Measurements from ENCODE around the gene PAMR1.

- TF ChIP-seq EZH2 (IDR thresholded peaks at IDR 0.05; ENCODE audit: borderline replicate concordance, low read depth, low read length, severe bottlenecking) = no peak
- TF ChIP-seq CTCF (IDR thresholded peaks at IDR 0.05; ENCODE audit: extremely low read depth in 1 of 2, insufficient read depth in 1 of 2, low read depth in 1 of 2, low read length in 2 of 2) = no peak
- no peak for TF ChIP-seq POLR2AphosphoS5 (IDR thresholded peaks at IDR 0.05; ENCODE audit: insufficient read depth, low read depth, low read length)
- TF ChIP-seq MAX (IDR thresholded peaks at IDR 0.05; ENCODE audit: insufficient read depth, insufficient read length) = no peak
- TF ChIP-seq POLR2A (IDR thresholded peaks at IDR 0.05; ENCODE audit: low read depth, low read length) = no peak
- TF ChIP-seq JUN (IDR thresholded peaks at IDR 0.05; ENCODE audit: borderline replicate concordance, insufficient read depth, insufficient read length, low read depth) = no peak
Observed at GRCh38 chr11:35388061-35388460, 137.4 kb downstream of the PAMR1 start.
